Stimulated activated CD8-positive, alpha-beta memory T cell treated with anti-CD3 and anti-CD28 coated beads, Interleukin-7, amount 100 ng/mL, for 4 hours (primary cell): ENCODE results near the gene C3orf80.
"Not testable (repeated sequence)": the region's sequence is repeated elsewhere in the genome, so short reads cannot be mapped to it uniquely, and the experiment has no call there.

Experiments used
- DNase-seq, 2 donors: peaks; one replicate each; pipeline ENCODE4 v3.0.0-alpha.2; 2020; ENCODE audit warnings: low read depth in 2 of 2

The C3orf80 gene

DNA sequence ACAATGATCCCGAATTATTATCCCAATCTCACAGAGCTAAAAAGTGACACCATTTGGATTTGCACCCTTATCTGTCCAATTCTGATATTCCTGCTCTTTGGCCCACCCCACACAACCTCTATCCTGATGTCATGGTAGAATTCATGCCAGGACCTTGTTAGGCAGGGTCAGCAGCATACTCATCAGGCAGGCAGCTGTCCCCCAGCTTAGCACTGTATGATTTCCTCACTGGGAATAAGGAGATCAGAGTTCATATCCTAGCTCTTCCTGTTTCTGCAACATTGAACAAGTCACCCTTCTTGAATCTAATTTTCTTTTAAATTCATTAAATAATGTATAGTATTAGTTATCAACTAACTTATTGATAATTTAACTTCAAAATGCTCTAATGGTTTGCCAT, 12.0 kb upstream of the C3orf80 start:
- no peak for DNase-seq

DNA sequence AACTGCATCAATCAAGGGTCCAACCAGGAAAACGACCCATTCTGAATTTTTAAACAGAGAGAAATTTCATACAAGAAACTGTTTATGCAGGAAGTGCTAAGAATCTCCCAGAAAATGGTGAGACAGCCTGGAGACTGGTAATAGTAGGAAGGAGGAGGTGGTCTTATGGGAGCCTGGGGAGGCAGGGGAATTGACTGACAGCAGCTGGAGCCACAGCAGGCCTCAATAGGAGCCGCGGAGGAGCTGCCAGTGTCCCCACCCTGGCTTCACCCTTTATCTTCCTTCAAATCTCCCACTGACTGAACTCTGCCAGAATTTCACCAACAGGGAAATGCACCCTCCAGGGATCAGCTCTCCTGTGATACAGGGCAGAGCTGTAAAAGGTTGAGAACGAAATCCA, 7.5 kb upstream of the C3orf80 start:
- no peak for DNase-seq

DNA sequence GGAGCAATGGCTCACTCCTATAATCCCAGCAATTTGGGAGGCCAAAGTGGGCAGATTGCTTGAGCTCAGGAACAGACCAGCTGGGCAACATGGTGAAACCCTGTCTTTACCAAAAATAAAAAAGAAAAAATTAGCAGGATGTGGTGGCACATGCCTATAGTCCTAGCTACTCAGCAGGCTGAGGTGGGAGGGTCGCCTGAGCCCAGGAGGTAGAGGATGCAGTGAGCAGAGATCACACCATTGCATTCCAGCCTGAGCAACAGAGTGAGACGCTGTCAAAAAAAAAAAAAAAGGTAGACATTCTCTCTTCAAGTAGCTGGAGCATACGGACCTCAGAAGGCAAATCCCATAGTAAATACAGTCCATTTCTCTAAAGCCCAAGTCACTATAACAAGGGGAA, 7.1 kb upstream of the C3orf80 start:
- no peak for DNase-seq

DNA sequence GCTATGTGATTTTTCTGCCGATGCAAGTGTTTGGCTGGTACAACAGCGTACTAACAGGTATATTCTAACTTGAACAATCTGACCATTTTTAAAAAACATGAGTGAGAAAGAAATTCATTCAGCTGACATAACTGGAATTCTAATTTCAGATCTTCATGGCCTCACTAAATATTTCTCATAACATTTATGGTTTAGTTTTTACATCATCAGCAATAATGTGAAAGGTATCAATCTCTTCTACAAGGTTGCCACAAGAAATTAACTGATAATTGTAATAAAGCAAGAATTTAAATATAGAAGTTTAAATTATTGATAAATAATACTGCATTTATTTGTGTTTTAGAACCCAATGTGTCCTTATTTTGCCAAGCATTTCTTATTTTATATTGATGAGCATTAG, 5.2 kb upstream of the C3orf80 start:
- DNase-seq: no peak

DNA sequence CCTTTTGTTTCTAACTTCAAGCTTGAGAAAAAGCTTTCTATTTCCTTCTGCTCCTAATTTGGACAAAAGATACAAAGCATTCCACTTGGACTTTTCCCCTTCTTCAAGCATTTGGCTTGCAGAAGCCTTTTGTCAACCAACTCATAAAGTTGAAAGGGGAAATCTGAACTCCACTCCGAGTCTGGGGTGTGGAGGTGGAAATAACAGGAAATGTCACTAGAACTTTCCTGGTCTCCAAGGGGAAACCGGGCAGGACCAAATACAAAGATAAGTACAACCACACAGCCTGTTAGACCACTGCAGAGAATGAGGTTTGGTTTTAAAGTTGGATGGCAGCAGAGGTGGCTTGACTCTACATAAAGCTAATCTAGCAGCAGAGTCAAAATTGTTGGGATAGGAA, 4.2 kb upstream of the C3orf80 start:
- DNase-seq: no peak

DNA sequence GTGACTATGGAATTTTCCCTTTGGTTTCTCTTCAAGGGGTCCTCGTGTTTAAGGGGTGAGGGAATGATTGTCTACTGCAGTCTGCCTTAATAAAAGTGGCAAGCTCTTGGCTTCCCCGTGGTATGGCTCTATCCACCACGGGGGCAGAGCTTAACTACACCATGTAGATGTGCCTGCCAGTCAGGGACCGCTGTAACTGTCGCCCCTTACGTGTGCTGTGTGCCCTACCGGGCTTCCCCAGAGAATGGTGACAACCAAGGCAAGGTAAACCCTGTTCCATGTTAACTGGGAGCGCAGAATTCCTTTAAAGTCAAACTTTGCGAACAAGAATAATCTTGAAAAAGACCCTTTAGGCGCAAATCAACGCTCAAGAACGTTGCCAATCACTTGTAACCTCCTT, 966 bp upstream of the C3orf80 start:
- no peak for DNase-seq

DNA sequence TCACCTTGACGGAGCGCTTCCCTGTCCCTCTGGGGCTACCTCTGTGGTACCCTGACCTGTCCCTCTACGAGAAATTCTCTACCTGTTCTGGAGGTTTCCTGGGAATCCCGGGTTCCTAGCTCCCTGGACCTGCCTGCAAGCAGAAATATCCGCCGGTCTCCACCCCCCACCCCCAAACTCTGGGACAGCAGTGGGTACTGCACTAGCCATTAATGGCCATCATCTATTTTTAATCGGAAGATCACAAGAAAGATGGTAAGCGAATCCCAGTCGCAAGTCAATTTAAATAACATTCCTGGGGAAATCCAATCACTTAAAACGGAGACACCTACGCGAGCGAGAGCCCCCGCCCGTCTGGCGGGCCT, 429 bp upstream of the C3orf80 start:
- no peak for DNase-seq

DNA sequence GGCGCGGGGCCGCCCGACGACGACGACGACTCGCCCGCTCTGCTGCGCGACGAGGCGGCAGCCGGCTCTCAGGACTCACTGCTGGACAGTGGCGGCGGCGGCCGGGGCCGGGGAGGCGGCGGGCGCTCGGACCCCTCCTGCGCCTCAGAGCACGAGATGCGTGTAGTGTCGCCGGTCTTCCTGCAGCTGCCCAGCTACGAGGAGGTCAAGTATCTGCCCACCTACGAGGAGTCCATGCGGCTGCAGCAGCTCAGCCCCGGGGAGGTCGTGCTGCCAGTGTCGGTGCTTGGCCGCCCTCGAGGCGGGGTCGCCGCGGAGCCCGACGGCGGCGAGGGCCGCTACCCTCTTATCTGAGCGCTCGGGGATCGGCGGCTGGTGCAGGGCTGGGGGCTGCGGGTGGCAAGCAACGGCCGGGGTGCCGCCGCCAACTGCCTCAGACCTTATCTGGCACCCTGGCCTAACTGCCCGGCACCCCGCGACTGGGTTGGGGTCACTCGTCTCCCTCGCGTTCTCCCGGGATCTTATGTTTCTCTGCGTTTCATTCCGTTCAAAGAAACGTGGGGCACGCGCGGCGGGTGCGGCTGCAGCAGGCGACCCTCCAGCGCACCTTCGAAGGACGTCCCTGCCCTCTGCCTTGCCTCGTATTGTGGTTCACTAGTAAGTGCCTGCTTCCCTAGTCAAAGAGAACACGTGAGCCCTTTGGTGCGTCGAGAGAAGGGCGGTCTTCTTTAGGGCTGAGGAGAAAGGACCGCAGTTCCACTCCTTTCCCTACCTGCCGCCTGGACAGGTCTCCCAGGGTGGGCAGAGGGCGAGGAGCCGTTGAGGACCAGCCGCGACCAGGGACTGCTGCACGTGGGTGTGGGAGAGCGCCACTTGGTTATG, 1.0 kb downstream of the C3orf80 start:
- no peak for DNase-seq

DNA sequence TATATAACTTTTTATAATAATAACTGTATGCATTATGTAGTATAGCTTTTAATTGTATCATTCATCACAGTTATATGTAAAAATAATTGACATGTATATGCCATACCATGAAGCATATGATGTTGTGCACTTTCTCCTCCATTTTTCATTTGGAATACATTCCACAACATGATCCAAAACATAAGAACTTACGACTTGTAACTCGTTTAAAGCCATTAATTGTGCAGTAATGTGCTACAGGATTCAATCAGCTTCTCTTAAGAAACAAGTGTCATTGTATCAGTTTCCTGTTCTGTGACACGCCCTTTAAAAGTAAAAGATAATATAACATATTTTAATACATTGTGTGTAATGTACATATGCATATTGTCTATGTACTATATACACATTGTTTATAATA, 2.2 kb downstream of the C3orf80 start:
- DNase-seq: no peak

DNA sequence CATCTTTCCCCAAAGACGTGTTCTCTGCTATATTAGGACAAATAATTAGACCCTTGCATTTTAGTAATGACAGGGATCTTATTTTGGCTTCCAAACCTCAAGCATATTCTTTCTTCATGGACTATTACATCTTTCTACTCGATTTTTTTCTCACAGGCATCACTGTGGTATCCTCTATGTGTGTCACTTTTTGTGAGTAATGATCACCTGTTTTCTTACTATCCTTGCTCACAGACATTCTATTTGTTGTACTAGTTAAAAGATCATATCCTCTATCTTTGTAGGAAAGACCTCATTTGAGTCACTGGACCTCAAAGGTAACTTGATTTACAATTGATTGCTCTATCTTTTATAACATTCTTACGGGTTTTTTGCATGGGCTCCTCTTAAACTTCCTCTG, 6.8 kb downstream of the C3orf80 start:
- no peak for DNase-seq

DNA sequence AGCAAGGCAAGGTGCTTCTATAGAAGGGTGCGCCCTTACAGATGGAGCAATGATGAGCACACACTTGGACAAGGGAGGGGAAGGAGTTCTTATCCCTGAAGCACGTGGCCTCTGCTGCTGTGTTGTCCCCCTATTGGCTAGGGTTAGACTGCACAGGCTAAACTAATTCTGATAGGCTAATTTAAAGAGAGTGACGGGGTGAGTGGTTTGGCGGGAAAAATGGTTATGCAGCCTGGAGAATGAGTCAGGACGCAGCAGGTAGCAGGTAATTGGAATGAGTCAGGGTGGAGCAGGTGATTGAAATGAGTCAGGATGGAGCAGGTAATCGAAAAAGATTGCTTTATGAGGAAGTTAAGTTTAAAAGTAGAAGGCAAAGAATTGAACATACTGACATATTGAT, 15.5 kb downstream of the C3orf80 start:
- not testable (repeated sequence) for DNase-seq

DNA sequence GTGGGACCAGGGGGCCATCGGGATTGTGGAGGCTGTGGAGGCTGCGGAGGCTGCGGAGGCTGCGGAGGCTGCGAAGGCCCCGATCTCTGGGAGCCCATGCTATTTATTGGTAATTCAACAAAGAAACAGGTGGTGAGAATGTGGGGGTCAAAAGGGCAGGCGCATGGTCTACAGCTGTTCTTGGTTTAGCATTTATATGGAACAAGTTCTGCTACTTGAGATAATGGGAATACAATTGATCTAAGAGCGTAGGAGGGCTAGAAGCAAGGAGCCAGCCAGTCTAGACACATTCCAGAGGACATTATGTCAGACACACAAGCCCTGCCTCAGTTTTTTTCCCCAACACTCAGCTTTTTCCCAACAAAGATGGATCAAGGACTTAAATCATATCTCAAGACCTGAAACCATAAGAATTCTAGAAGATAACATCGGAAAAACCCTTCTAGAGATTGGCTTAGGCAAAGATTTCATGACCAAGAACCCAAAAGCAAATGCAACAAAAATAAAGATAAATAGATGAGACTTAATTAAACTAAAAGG, 20.1 kb downstream of the C3orf80 start:
- DNase-seq: no peak

DNA sequence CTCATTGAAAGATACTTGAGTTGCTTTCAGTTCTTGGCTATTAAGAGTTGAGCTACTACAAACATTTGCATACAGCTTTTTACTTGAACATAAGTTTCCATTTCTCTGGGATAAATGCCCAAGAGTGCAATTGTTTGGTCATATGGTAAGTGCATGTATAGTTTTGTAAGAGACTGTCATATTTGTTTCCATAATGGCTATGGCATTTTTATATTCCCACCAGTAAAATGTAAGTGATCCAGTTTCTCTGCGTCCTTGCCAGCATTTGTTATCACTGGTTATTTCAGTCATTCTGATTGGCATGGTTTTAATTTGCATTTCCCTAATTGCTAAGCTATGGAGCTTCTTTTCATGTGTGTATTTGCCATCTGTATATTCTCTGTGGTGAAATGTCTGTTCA, 22.5 kb downstream of the C3orf80 start:
- no peak for DNase-seq

DNA sequence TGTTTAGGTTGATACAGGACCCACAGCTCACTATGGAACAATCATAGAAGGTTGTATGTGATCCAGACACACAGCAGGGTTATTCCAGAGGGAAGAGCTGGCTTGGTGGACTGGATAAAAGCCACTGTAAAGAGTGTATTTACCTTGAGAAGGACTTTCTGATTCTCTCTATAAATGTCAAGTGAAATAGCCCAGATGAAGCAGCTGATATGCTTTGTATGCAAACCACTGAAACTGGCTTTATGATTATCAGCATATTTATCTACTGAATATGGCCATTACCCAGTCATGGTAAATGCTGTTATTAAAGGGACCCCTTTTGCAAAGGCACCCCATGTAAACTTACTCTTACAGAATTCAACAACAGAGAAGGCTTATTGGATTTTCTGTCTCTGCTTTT, 28.1 kb downstream of the C3orf80 start:
- no peak for DNase-seq

DNA sequence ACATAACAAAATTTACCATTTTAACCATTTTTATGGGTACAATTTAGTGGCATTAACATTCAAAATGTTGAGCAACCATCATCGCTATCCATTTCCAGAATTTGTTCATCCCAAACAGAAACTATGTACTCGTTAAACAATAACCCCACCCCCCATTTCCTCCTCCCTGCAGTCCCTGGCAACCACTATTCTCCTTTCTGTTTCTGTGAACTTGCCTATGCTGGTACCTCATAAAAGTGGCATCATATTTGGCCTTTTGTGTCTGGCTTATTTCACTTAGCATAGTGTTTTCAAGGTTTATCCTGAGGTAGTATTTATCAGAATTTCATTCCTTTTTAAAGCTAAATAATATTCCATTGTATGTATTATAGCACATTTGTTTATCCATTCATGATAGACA, 32.4 kb downstream of the C3orf80 start:
- DNase-seq: no peak

DNA sequence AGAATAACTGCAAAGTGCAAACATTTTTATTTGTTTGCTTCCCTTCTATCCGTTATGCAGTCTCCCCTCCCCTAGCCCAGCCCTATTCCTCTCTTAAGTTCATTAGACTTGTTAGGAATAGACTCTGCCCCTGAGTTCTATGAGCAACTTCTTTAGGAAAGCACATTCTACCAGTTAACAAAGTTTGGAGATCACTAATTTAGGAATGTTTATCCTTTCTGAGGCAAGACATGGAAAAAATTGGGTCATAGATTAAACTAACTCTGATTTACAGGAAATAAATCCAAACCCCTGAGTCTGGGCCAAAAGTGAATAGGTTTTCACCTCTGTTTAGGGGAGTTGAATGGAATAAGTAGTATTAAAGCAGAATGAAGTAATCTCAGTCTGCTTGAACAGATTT, 34.4 kb downstream of the C3orf80 start:
- DNase-seq: no peak

DNA sequence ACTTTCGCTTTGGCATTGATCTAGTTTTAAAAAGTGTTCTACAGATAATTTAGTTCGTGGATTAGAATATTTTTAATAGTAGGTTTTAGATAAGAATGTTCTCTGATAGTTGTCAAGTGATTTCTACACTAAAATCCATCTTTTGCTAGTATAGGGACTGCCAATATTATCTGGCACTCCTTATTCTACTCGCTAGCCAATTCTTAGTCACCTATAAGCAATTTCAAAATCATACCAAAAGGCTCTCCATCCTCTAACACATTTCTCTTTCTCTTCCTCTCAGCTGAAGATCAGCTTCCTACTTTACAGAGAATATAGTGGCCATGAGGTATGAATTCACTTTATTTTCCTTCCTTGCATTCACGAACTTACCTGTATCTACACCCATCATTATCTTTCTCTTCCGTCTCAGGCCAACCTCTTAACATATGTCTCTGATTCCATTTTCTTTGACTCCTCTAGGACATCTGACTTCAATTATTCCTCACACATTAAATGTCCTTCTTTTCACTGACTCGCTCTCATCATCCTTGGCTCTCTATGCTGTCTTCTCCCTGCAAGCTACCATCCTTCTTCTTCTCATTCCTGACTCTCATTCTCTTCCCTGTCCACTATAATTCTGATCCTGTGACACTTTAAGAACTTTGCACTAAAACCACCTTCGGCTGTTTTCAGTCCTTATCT, 35.5 kb downstream of the C3orf80 start:
- no peak for DNase-seq

DNA sequence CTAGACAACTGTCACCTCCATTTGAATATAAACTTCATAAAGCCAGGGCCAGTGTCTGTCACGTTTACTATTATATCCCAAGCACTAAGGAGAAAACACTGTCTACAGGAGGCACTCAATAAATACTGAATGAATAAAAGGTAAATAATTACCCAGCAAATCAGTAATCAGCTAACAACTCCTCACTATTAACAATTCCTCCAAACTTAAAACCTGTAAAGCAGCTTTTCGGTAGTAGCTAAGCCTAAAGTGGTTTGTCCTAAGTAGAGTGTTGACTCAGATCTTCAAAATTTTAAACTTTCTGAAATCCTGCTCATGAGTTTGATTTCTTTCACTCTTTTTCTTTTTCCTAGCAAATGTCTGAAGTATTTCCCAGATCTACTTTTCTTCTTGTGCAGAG, 39.9 kb downstream of the C3orf80 start:
- DNase-seq: no peak
